ENCODE results near the gene NEUROG1. TPM values are rescaled to one million over a fixed set of nuclear protein-coding genes. Genes with fewer than 3 reads are reported as not detected.

The NEUROG1 gene
- total RNA-seq, 4 donors from 2014 or later: not detected

- TF ChIP-seq POLR2A (IDR thresholded peaks at IDR 0.05) (no peak), CTCF (IDR thresholded peaks at IDR 0.05 in 4 of 5, conservative IDR thresholded peaks at IDR 0.05 in 1 of 5) (no peak)
- Histone ChIP-seq H3K4me1 (peaks cover 16 to 20% of the 10 kb centered on the region in 2 donors), H3K36me3 (no peaks in the 10 kb centered on the region), H3K27ac (no peak overlapping the region), H3K27me3 (peaks cover 54 to 59% (median 54%) of the 10 kb centered on the region in 3 donors), H3K9me3 (no peaks in the 10 kb centered on the region), H3K4me3 (no peak overlapping the region)
- in situ Hi-C loops (cut with MboI; ENCODE audit: low sequenced_read_pairs in 4 of 4) (no loop called here), intact Hi-C loops (cut with DNase I; ENCODE audit: low total_unique reads) (no loop called here)
- ATAC-seq: no peak
- no peak for DNase-seq
Observed at GRCh38 chr5:135491038-135491551, 44.7 kb downstream of the NEUROG1 start.

GRCh38 chr5:135490245-135491037 is 45.3 kb downstream of the NEUROG1 start:
- DNase-seq (no peak), ATAC-seq (no peak)
- in situ Hi-C loops (cut with MboI; ENCODE audit: low sequenced_read_pairs in 4 of 4): no loop called here
- Histone ChIP-seq H3K9me3 (no peaks in the 10 kb centered on the region), H3K27ac (no peak overlapping the region), H3K27me3 (peaks cover 54 to 59% (median 55%) of the 10 kb centered on the region in 3 donors), H3K4me1 (peaks cover 16 to 20% of the 10 kb centered on the region in 2 donors), H3K4me3 (peak overlapping the region; percentile 39 to 58 (median 47)), H3K36me3 (no peaks in the 10 kb centered on the region)
- intact Hi-C loops (cut with DNase I; ENCODE audit: low total_unique reads): no loop called here
- TF ChIP-seq POLR2A (IDR thresholded peaks at IDR 0.05) (no peak), CTCF (IDR thresholded peaks at IDR 0.05 in 4 of 5, conservative IDR thresholded peaks at IDR 0.05 in 1 of 5) (no peak)

GRCh38 chr5:135489466-135490244 is 46.1 kb downstream of the NEUROG1 start:
- no peaks in the 10 kb centered on the region for H3K36me3 ChIP-seq
- DNase-seq (no peak), ATAC-seq (no peak)
- H3K4me3 ChIP-seq: peak overlapping the region; percentile 39 to 58 (median 47)
- H3K4me1 ChIP-seq: peaks cover 16 to 20% of the 10 kb centered on the region in 2 donors
- no peaks in the 10 kb centered on the region for H3K9me3 ChIP-seq
- H3K27me3 ChIP-seq: peaks cover 54 to 59% (median 56%) of the 10 kb centered on the region in 3 donors
- in situ Hi-C loops (cut with MboI; ENCODE audit: low sequenced_read_pairs in 4 of 4): no loop called here
- H3K27ac ChIP-seq: no peak overlapping the region
- intact Hi-C loops (cut with DNase I; ENCODE audit: low total_unique reads): no loop called here
- TF ChIP-seq CTCF (IDR thresholded peaks at IDR 0.05 in 4 of 5, conservative IDR thresholded peaks at IDR 0.05 in 1 of 5) (no peak), POLR2A (IDR thresholded peaks at IDR 0.05) (no peak)

GRCh38 chr5:135488727-135489465 is 46.9 kb downstream of the NEUROG1 start:
- Histone ChIP-seq H3K27me3 (peaks cover 54 to 59% (median 56%) of the 10 kb centered on the region in 3 donors), H3K9me3 (no peaks in the 10 kb centered on the region), H3K36me3 (no peaks in the 10 kb centered on the region), H3K4me3 (peak overlapping the region; percentile 39 to 58 (median 47)), H3K27ac (no peak overlapping the region), H3K4me1 (peaks cover 16 to 20% of the 10 kb centered on the region in 2 donors)
- intact Hi-C loops (cut with DNase I; ENCODE audit: low total_unique reads): no loop called here
- in situ Hi-C loops (cut with MboI; ENCODE audit: low sequenced_read_pairs in 4 of 4): no loop called here
- no peak for DNase-seq
- TF ChIP-seq POLR2A (IDR thresholded peaks at IDR 0.05) (no peak), CTCF (IDR thresholded peaks at IDR 0.05 in 4 of 5, conservative IDR thresholded peaks at IDR 0.05 in 1 of 5) (no peak)
- no peak for ATAC-seq

Data from gastrocnemius medialis (tissue), 4 donors.